ENCODE results near the gene IDH1. TPM values are rescaled to one million over a fixed set of nuclear protein-coding genes. Genes with fewer than 3 reads are reported as not detected.

Gene IDH1
- 10 to 100 TPM; 14.3 to 18.3 TPM for total RNA-seq

GRCh38 chr2:208254871-208255556 is at the start of gene IDH1:
Gene IDH1, minus strand, starts transcription at chr2:208255071. Its CDS starts 3,520 bp downstream, at chr2:208251551.
- Mint-ChIP-seq H3K4me3 (peak within 1 kb of the TSS; percentile 95), H3K27ac (peak within 1 kb of the TSS; percentile 82), H3K36me3 (peaks cover 6% of the 10 kb centered on the region)

GRCh38 chr2:208304157-208304556 is 49.3 kb upstream of the IDH1 start:
- Mint-ChIP-seq H3K4me3 (no peak overlapping the region), H3K4me1 (no peaks in the 10 kb centered on the region), H3K9me3 (no peaks in the 10 kb centered on the region), H3K36me3 (peaks cover 24% of the 10 kb centered on the region), H3K27me3 (no peaks in the 10 kb centered on the region), H3K27ac (no peak overlapping the region)
- no peak for DNase-seq

More at GRCh38 chr2:208254871-208255556, at the start of gene IDH1:
- no peaks in the 10 kb centered on the region for H3K27me3 Mint-ChIP-seq
- peaks cover 23% of the 10 kb centered on the region for H3K4me1 Mint-ChIP-seq
- no peaks in the 10 kb centered on the region for H3K9me3 Mint-ChIP-seq
- DNase-seq = peak; percentile 92

GRCh38 chr2:208300847-208301618 is 46.2 kb upstream of the IDH1 start:
- H3K36me3 Mint-ChIP-seq = peaks cover 22% of the 10 kb centered on the region
- peaks cover 2% of the 10 kb centered on the region for H3K4me1 Mint-ChIP-seq
- H3K27me3 Mint-ChIP-seq = no peaks in the 10 kb centered on the region

GRCh38 chr2:208297961-208298360 is 43.1 kb upstream of the IDH1 start:
- Mint-ChIP-seq H3K4me1 (peaks cover 24% of the 10 kb centered on the region), H3K4me3 (no peak overlapping the region), H3K36me3 (peaks cover 35% of the 10 kb centered on the region), H3K27ac (no peak overlapping the region), H3K9me3 (peaks cover 4% of the 10 kb centered on the region), H3K27me3 (no peaks in the 10 kb centered on the region)
- no peak for DNase-seq

More at GRCh38 chr2:208300847-208301618, 46.2 kb upstream of the IDH1 start:
- Mint-ChIP-seq H3K27ac (no peak overlapping the region), H3K4me3 (no peak overlapping the region), H3K9me3 (no peaks in the 10 kb centered on the region)
- DNase-seq = no peak

- Mint-ChIP-seq H3K36me3 (peaks cover 45% of the 10 kb centered on the region), H3K27me3 (no peaks in the 10 kb centered on the region), H3K27ac (no peak overlapping the region), H3K4me1 (peaks cover 34% of the 10 kb centered on the region), H3K9me3 (peaks cover 4% of the 10 kb centered on the region), H3K4me3 (no peak overlapping the region)
- no peak for DNase-seq
Observed at GRCh38 chr2:208296610-208297009, 41.7 kb upstream of the IDH1 start.

- Mint-ChIP-seq H3K36me3 (peaks cover 51% of the 10 kb centered on the region), H3K27ac (no peak overlapping the region), H3K27me3 (no peaks in the 10 kb centered on the region), H3K4me1 (peaks cover 42% of the 10 kb centered on the region), H3K9me3 (peaks cover 8% of the 10 kb centered on the region), H3K4me3 (no peak overlapping the region)
- DNase-seq = no peak
Observed at GRCh38 chr2:208295834-208296233, 41.0 kb upstream of the IDH1 start.

- Mint-ChIP-seq H3K4me1 (peaks cover 42% of the 10 kb centered on the region), H3K9me3 (peaks cover 14% of the 10 kb centered on the region), H3K27ac (peak overlapping the region; percentile 5), H3K4me3 (no peak overlapping the region), H3K36me3 (peaks cover 56% of the 10 kb centered on the region), H3K27me3 (no peaks in the 10 kb centered on the region)
- DNase-seq = no peak
Observed at GRCh38 chr2:208294482-208295024, 39.7 kb upstream of the IDH1 start.

GRCh38 chr2:208285853-208286252 is 31.0 kb upstream of the IDH1 start:
- Mint-ChIP-seq H3K36me3 (peaks cover 39% of the 10 kb centered on the region), H3K4me3 (no peak overlapping the region), H3K9me3 (peaks cover 6% of the 10 kb centered on the region), H3K27ac (peak overlapping the region; percentile 48), H3K4me1 (peaks cover 14% of the 10 kb centered on the region), H3K27me3 (no peaks in the 10 kb centered on the region)
- DNase-seq = no peak

GRCh38 chr2:208280933-208281332 is 26.1 kb upstream of the IDH1 start:
- Mint-ChIP-seq H3K4me1 (peaks cover 23% of the 10 kb centered on the region), H3K9me3 (peaks cover 4% of the 10 kb centered on the region), H3K27me3 (no peaks in the 10 kb centered on the region)

GRCh38 chr2:208280234-208280633 is 25.4 kb upstream of the IDH1 start:
- Mint-ChIP-seq H3K36me3 (peaks cover 58% of the 10 kb centered on the region), H3K27ac (no peak overlapping the region), H3K27me3 (no peaks in the 10 kb centered on the region), H3K4me3 (no peak overlapping the region), H3K9me3 (peaks cover 4% of the 10 kb centered on the region), H3K4me1 (peaks cover 19% of the 10 kb centered on the region)
- DNase-seq = no peak

More at GRCh38 chr2:208280933-208281332, 26.1 kb upstream of the IDH1 start:
- no peak overlapping the region for H3K4me3 Mint-ChIP-seq
- H3K27ac Mint-ChIP-seq = no peak overlapping the region
- DNase-seq = no peak
- peaks cover 58% of the 10 kb centered on the region for H3K36me3 Mint-ChIP-seq

GRCh38 chr2:208279236-208279635 is 24.4 kb upstream of the IDH1 start:
- Mint-ChIP-seq H3K4me1 (peaks cover 22% of the 10 kb centered on the region), H3K9me3 (peaks cover 4% of the 10 kb centered on the region), H3K27me3 (no peaks in the 10 kb centered on the region), H3K36me3 (peaks cover 65% of the 10 kb centered on the region), H3K27ac (no peak overlapping the region), H3K4me3 (no peak overlapping the region)
- DNase-seq = no peak

GRCh38 chr2:208278549-208278948 is 23.7 kb upstream of the IDH1 start:
- Mint-ChIP-seq H3K27me3 (no peaks in the 10 kb centered on the region), H3K36me3 (peaks cover 68% of the 10 kb centered on the region), H3K4me1 (peaks cover 25% of the 10 kb centered on the region), H3K4me3 (no peak overlapping the region), H3K9me3 (peaks cover 4% of the 10 kb centered on the region), H3K27ac (no peak overlapping the region)
- no peak for DNase-seq

- Mint-ChIP-seq H3K36me3 (peaks cover 54% of the 10 kb centered on the region), H3K27ac (no peak overlapping the region), H3K27me3 (no peaks in the 10 kb centered on the region), H3K9me3 (peaks cover 4% of the 10 kb centered on the region), H3K4me1 (peaks cover 10% of the 10 kb centered on the region), H3K4me3 (no peak overlapping the region)
- DNase-seq = no peak
Observed at GRCh38 chr2:208274748-208275147, 19.9 kb upstream of the IDH1 start.

- DNase-seq = no peak
- Mint-ChIP-seq H3K36me3 (peaks cover 12% of the 10 kb centered on the region), H3K9me3 (no peaks in the 10 kb centered on the region), H3K27ac (no peak overlapping the region), H3K4me1 (peaks cover 29% of the 10 kb centered on the region), H3K4me3 (no peak overlapping the region), H3K27me3 (no peaks in the 10 kb centered on the region)
Observed at GRCh38 chr2:208269091-208269490, 14.2 kb upstream of the IDH1 start.

- Mint-ChIP-seq H3K4me3 (peak overlapping the region; percentile 87), H3K4me1 (peaks cover 27% of the 10 kb centered on the region), H3K27me3 (no peaks in the 10 kb centered on the region), H3K27ac (no peak overlapping the region), H3K36me3 (peaks cover 8% of the 10 kb centered on the region), H3K9me3 (no peaks in the 10 kb centered on the region)
- DNase-seq = no peak
Observed at GRCh38 chr2:208268156-208268952, 13.5 kb upstream of the IDH1 start.
